A673 (cell line): ENCODE data around the gene RNF10. TPM values are rescaled to one million over a fixed set of nuclear protein-coding genes. Genes with fewer than 3 reads are reported as not detected.

Source experiments
- BruUV-seq: library from RNA; stranded (reverse); fragments of 400-500 nt; replicated peaks from 2 replicates; lab custom pipeline; 2021; lab: Mats Ljungman, UMichigan
- CTCF ChIA-PET: fragments of 300-600 bp; sonication (Branson Sonifier 250); formaldehyde crosslinking; loops from one replicate; lab custom pipeline; 2022; ENCODE audit warnings: antibody characterized with exemption; lab: Charles Lee
- POLR2A ChIA-PET: fragments of 300-600 bp; sonication (Branson Sonifier 250); formaldehyde crosslinking; loops from one replicate; lab custom pipeline; 2022; ENCODE audit warnings: antibody characterized with exemption; ENCODE audit not compliant: low non-redundant PET; lab: Charles Lee
- DNase-seq: peaks from one replicate; pipeline ENCODE4 v3.0.0-alpha.2; 2015; ENCODE audit warnings: low spot score
- H3K27ac ChIP-seq: fragments of 200-600 bp; sonication (generic); 2 replicates; pipeline ENCODE4 v1.5.1; 2016; ENCODE audit warnings: mixed run types, low read depth, mild to moderate bottlenecking, mixed read lengths, antibody characterized with exemption, low read length; ENCODE audit not compliant: poor library complexity, severe bottlenecking
- H3K27me3 ChIP-seq: fragments of 200-600 bp; sonication (generic); replicated peaks from 2 replicates; pipeline ENCODE4 v1.6.1; 2017; ENCODE audit warnings: mixed run types, low read depth, mild to moderate bottlenecking, mixed read lengths, antibody characterized with exemption, low read length; ENCODE audit not compliant: insufficient read depth, poor library complexity
- H3K36me3 ChIP-seq: fragments of 200-600 bp; sonication (generic); 2 replicates; pipeline ENCODE4 v1.6.1; 2016; ENCODE audit warnings: mixed run types, mild to moderate bottlenecking, mixed read lengths, antibody characterized with exemption, low read length; ENCODE audit not compliant: insufficient read depth, poor library complexity, severe bottlenecking
- H3K4me1 ChIP-seq: fragments of 200-600 bp; sonication (generic); 2 replicates; pipeline ENCODE4 v1.6.1; 2017; ENCODE audit warnings: mixed run types, mild to moderate bottlenecking, mixed read lengths, antibody characterized with exemption, low read length; ENCODE audit not compliant: insufficient read depth, poor library complexity, severe bottlenecking
- H3K4me3 ChIP-seq: fragments of 200-600 bp; sonication (generic); 2 replicates; pipeline ENCODE4 v1.5.1; 2016; ENCODE audit warnings: low read depth, mixed run types, mild to moderate bottlenecking, mixed read lengths, low read length; ENCODE audit not compliant: poor library complexity, severe bottlenecking
- H3K9me3 ChIP-seq: fragments of 200-600 bp; sonication (generic); 2 replicates; pipeline ENCODE4 v1.6.1; 2016; ENCODE audit warnings: mixed run types, low read depth, mild to moderate bottlenecking, mixed read lengths, antibody characterized with exemption, low read length; ENCODE audit not compliant: poor library complexity, severe bottlenecking
- EZH2 ChIP-seq: fragments of 200-600 bp; sonication (generic); IDR thresholded peaks from 2 replicates; pipeline ENCODE4 v1.6.1; 2017; ENCODE audit warnings: borderline replicate concordance, low read depth, mild to moderate bottlenecking, mixed read lengths, antibody characterized with exemption, low read length; ENCODE audit not compliant: poor library complexity, severe bottlenecking
- intact Hi-C: fragments of 100-400 bp; cut with micrococcal nuclease; formaldehyde crosslinking; loops from one replicate; pipeline ENCODE4 v1.10.0; 2022; ENCODE audit not compliant: unreplicated experiment
- total RNA-seq: library from RNA; stranded (reverse); gene quantifications from 2 replicates; pipeline ENCODE4 v1.2.3, GENCODE V29; 2021
- TF ChIP-seq, protein P1 (sequence below): fragments of 300-800, 200-600 bp; sonication (generic); conservative IDR thresholded peaks from 2 replicates; pipeline ENCODE4 v1.5.1; 2017; ENCODE audit warnings: low read depth, mild to moderate bottlenecking, antibody characterized with exemption, low read length, moderate library complexity, mixed read lengths

Gene RNF10
- total RNA-seq, 1 experiment from 2014 or later, result 240 TPM

DNA sequence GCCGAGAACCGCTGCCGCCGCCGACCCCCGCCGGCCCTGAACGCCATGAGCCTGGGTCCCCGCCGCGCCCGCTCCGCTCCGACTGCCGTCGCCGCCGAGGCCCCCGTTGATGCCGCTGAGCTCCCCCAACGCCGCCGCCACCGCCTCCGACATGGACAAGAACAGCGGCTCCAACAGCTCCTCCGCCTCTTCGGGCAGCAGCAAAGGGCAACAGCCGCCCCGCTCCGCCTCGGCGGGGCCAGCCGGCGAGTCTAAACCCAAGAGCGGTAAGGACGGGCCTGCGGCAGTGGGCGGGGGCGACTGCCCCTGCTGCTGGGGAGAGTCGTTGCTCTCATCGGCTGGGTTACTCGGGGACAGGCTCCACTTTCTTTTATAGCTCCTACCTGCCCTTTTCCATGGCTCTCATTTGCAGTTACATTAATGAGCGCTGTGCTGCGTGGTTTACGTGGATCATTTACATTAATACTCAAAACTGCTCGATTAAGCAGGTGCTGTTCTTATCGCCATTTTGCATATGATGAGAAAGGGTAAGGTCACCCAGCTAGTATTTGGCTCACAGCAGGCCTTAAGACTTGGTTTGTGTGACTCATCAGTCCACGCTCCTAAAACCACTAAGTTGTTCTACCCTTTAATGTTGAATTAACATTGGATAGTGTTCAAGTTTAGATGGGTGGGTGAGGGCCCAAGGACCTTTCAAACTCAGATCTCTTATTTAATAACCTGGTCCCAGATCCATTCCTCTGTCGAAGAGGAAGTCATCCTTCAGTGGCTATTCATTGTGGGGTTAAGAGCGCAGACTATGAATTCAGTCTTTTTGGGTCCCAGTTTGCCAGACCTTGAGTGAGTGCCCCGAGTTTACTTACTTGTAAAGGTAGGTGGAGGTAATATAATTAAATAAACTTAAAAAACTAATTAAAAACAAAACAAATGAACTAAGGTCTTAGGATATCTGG is 823 bp downstream of the RNF10 start:
- no TSS peak for BruUV-seq
- peak overlapping the region; percentile 93 for H3K27ac ChIP-seq
- no peaks in the 10 kb centered on the region for H3K27me3 ChIP-seq
- peak overlapping the region; percentile 93 for H3K4me3 ChIP-seq
- DNase-seq, result peak; percentile 55
- POLR2A ChIA-PET, result interaction anchor here (0.6 to 0.7 kb wide), 2 partner anchors 50 to 757 kb away, joined by 4 to 6 read pairs; no protein-coding TSS in a partner anchor
- peaks cover 39% of the 10 kb centered on the region for H3K4me1 ChIP-seq
- CTCF ChIA-PET, result no interaction called here
- intact Hi-C loops, result no loop called here
- no peaks in the 10 kb centered on the region for H3K9me3 ChIP-seq
- peaks cover 10% of the 10 kb centered on the region for H3K36me3 ChIP-seq
- TF ChIP-seq EZH2, result no peak
- TF ChIP-seq, protein P1, sequence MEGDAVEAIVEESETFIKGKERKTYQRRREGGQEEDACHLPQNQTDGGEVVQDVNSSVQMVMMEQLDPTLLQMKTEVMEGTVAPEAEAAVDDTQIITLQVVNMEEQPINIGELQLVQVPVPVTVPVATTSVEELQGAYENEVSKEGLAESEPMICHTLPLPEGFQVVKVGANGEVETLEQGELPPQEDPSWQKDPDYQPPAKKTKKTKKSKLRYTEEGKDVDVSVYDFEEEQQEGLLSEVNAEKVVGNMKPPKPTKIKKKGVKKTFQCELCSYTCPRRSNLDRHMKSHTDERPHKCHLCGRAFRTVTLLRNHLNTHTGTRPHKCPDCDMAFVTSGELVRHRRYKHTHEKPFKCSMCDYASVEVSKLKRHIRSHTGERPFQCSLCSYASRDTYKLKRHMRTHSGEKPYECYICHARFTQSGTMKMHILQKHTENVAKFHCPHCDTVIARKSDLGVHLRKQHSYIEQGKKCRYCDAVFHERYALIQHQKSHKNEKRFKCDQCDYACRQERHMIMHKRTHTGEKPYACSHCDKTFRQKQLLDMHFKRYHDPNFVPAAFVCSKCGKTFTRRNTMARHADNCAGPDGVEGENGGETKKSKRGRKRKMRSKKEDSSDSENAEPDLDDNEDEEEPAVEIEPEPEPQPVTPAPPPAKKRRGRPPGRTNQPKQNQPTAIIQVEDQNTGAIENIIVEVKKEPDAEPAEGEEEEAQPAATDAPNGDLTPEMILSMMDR, result no peak

DNA sequence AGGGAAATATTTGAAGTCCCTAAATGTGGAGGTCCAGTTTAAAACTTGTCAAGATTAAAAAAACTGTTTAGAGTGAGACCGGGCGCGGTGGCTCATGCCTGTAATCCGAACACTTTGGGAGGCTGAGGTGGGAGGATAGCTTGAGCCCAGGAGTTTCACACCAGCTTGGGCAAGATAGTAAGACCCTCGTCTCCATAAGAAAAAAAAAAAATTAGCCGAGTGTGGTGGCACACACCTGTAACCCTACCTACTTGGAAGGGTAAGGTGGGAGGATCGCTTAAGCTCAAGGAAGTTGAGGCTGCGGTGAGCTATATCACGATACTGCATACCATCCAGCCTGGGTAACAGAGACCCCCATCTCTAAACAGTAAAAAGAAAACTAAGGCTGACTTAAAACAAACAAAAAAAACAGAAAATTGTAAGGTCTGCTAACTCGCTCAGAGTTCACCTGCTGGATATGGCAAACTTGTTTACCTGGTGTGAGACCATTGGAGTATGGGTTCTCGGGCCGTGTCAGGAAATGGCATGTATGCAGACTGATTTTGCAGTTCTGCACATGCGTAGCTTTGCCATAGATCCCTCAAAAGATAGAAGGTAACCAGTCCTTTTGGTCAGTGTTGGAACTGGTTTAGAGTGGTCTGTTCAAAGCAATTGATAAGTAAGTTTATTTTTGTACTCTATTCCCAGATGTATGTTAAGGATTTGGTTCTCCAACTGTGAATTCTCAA is 2.1 kb downstream of the RNF10 start:
- H3K4me1 ChIP-seq, result peaks cover 44% of the 10 kb centered on the region
- peak overlapping the region; percentile 93 for H3K4me3 ChIP-seq
- intact Hi-C loops, result no loop called here
- DNase-seq, result no peak
- H3K27ac ChIP-seq, result peak overlapping the region; percentile 86
- H3K9me3 ChIP-seq, result no peaks in the 10 kb centered on the region
- CTCF ChIA-PET, result no interaction called here
- no peaks in the 10 kb centered on the region for H3K27me3 ChIP-seq
- BruUV-seq, result no TSS peak
- H3K36me3 ChIP-seq, result peaks cover 14% of the 10 kb centered on the region
- POLR2A ChIA-PET, result no interaction called here
- TF ChIP-seq EZH2, result no peak
- TF ChIP-seq, protein P1, result no peak

DNA sequence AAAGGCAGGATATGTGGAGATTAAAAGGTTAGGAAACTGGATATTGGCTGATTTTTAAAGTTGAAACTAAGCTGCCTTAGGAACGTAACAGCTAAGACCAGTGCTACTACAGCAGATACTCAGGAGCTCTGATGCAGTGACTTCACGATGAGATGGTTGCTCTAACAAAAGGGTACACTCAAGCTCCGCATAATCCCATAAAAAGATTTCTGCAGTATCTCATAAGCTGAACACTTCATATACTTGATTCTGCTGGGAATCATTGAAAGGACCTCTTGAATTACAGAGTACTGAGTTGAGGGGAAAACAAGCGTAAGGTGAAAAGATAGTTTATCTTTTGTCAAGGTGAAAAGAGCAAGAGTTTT is 3.7 kb downstream of the RNF10 start:
- intact Hi-C loops, result no loop called here
- TF ChIP-seq, protein P1, result no peak
- TF ChIP-seq EZH2, result no peak
- H3K4me1 ChIP-seq, result peaks cover 44% of the 10 kb centered on the region
- ChIA-PET POLR2A (no interaction called here), CTCF (no interaction called here)
- DNase-seq, result peak; percentile 46
- peak overlapping the region; percentile 86 for H3K27ac ChIP-seq
- no peaks in the 10 kb centered on the region for H3K9me3 ChIP-seq
- peak overlapping the region; percentile 93 for H3K4me3 ChIP-seq
- BruUV-seq, result no TSS peak
- H3K27me3 ChIP-seq, result no peaks in the 10 kb centered on the region
- peaks cover 16% of the 10 kb centered on the region for H3K36me3 ChIP-seq
